ENCODE data around the gene AHCYL1.

Gene AHCYL1

DNA sequence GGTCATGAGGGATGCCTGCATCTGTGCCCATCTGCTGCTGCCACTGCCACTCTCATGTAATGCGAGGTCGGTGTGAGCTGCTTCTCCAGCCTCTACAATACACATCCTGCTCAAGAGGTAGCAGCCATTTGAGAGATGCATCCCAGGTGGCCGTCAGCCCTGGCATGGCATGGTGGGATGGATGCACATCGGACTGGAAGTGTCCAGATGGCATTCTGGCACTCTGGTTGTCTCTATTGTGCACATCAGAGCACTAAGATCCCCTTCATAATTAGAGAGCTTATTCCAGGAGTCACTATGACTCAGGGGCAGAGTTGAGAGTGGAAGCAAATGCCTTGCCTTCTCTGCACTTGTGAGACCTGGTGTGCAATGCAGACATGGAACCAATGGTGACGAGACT is 53.7 kb downstream of the AHCYL1 start:
- DNase-seq (ENCODE audit: low read depth) = no peak

DNA sequence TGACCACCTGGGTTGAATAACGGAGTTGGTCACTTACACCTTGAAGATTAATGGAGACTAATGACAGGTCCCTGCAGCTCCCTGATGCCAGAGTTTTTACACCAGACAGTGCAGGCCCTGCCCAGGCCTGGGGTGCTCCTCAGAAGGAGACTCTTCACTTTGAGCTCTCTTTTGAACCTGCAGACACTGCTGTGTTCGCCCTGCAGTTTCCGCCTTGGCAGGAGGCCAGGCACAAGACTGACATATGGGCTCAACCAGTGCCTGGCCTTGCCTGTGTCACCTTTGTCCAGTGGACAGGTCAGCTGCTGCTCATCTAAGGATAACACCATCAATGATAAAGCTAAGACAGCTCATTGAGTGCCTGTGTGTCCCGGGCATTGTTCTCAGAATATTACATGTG is 55.1 kb downstream of the AHCYL1 start:
- no peak for DNase-seq (ENCODE audit: low read depth)

DNA sequence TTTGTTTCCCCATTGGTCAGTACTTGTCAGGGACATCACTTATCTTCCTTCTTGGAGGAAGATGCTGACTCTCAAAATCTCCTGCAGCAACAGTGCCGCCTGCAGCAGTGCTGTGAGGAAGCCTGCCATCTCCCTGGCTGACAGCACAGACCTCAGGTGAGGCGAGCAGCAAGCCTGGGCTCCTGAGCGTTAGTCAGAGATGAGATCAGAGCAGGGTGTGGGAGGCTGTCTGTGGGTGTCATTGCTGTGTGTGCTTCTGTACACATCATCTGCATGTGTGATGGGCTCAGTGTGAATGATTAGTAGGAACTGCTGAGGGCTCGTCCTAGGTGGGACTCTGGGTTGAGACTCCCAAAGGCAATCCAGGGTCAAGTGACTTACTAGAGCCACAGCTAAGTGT is 56.0 kb downstream of the AHCYL1 start:
- DNase-seq (ENCODE audit: low read depth) = no peak

DNA sequence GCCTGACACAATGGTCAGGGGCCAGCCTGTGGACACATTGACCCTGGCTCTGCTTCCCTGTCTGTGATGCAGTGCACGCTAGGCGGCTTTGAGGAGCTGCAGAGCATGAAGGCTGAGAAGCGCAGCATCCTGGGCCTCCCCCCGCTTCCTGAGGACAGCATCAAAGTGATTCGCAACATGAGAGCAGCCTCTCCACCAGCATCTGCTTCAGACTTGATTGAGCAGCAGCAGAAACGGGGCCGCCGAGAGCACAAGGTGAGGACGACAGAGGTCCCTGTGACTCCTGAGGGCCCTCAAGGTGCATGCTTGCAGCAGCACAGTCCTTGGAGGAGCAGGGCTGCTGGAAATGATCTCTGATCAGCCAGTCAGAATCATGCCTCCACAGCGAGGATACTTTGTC is 58.5 kb downstream of the AHCYL1 start:
- DNase-seq (ENCODE audit: low read depth) = no peak

DNA sequence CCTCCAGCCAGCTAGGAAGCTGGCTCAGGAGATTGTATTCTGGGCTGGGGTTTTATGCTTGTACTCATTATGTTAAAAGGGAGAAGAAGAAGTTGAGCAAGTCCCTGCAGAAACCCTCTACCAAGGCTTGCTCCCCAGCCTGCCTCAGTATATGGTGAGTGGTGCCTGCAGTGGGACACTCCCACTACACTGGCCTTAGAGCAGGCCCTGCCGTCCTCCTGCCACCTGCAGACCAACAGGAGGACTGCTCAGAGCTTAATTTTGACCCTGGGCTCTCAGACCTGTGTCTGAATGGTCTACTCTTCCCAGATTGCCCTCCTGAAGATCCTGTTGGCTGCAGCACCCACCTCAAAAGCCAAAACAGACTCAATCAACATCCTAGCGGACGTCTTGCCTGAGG is 62.9 kb downstream of the AHCYL1 start:
- no peak for DNase-seq (ENCODE audit: low read depth)

DNA sequence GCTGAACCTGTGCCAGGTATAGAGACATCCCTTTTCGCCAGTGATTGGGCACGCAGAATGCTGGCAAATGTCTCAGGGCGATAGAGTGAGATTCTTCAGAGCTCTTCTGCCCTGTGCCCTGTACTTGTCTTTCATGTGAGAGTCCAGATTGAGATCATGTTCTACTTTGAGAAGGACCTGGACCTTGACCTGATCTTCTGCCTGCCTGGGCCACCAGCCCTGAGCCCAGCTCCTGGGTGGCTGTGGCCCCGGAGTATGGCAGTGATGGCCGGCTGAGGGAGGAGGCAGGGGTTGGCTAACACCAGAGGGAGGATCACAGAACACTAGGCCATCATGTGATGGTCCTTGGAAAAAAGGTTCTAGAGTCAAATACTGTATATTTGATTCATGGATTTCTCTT is 63.7 kb downstream of the AHCYL1 start:
- DNase-seq (ENCODE audit: low read depth) = no peak

DNA sequence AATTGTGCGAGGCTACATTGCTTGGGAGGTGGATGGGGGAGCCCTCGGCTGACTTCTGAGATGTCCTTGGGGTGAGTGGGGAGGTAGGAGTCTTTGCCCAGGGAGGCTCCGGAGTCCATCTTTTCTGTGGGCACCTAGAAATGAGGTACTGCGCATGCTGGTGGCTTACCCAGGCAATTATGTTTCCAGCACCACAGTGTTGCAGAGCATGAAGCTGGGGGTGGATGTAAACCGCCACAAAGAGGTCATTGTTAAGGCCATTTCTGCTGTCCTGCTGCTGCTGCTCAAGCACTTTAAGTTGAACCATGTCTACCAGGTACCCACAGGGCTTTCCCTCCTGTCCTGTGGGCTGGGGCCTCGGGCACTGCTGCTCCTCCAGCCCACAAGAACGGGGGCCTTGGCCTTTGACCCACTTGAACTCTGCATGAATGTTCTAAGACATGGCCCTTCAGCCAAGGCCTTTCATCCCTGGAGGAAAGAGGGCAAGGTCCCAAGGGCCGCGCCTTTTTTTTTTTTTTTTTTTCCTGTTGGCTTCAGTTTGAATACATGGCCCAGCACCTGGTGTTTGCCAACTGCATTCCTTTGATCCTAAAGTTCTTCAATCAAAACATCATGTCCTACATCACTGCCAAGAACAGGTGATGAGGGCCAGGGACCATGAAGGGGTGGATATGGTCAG is 64.5 kb downstream of the AHCYL1 start:
- DNase-seq (ENCODE audit: low read depth) = no peak

DNA sequence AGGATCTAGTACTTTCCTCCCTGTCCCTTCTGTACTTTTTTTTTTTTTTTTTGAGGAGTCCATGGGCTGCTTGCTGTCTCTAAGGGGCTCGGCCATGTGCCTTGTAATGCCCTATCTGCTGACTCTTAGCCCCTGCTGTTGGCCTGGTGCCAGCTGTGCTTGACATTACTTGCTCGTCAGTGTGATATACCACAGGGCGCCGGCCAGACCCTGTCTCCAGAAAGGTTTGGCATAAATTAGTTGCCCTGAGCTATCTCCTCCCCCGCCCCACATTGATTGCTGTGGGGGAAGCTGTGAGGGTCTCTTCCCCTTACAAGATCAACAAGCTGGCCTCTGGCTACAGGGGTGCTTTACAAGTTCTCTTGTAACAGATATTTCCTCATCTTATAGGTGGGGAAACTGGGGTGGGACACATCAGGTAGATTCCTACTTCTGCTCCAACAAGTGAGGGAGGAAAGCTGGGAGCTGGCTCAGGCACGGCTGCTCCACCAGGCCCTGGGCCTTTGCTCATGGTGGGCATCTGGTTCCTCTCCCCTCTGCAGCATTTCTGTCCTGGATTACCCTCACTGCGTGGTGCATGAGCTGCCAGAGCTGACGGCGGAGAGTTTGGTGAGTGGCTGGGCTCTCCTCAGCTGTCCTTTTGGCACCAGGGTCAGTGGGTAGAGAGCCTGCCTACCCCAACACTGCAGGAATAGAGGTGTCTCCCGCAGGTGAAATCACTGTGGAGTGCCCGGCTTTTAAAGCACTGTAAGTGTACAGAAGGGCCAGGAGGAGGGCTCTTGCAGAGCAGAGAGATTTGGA is 65.4 kb downstream of the AHCYL1 start:
- DNase-seq (ENCODE audit: low read depth) = no peak

DNA sequence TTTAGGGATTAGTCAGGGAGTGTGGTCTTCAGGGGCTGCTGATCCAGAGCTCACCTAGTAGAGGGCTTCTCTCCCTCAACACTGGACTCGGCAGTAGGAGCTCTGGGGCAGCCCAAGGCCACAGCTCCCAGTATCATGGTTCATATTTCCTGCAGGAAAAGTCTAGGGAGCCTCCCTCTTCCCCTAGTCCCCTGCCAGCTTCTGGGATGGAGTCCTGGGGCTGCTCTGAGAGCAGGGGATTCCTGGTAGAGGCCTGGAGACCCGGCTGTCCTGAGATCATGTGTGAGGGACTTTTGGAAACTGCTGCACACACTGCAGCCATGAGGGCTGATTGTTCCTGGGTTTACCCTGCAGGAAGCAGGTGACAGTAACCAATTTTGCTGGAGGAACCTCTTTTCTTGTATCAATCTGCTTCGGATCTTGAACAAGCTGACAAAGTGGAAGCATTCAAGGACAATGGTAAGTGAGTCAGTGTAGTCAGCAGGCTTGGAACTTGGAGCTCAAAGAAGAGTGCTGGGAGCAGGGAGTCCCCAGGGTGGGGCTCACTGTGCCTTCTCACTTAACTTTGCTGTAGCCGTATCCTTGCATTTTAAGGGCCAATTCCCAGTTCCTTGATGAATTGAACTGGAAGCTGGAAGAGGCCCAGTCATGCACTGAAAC is 66.2 kb downstream of the AHCYL1 start:
- DNase-seq (ENCODE audit: low read depth) = no peak

DNA sequence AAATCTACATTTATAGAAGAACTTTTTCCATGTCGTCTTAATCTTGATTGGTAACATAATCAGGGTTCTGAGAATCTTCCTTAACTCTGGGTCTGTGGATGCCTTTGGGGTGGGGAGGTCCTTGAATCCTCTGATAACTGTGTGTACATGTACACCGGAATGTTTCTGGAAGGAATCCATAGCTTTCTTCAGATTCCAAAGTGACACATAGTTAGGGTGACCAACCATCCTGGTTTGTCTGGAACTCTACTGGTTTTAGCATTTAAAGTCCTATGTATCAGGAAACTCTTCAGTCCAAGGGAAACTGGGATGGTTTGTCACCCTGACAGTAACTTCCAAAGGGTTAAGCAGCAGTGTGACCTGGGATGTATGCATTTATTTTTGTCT is 66.7 kb downstream of the AHCYL1 start:
- DNase-seq (ENCODE audit: low read depth) = no peak

DNA sequence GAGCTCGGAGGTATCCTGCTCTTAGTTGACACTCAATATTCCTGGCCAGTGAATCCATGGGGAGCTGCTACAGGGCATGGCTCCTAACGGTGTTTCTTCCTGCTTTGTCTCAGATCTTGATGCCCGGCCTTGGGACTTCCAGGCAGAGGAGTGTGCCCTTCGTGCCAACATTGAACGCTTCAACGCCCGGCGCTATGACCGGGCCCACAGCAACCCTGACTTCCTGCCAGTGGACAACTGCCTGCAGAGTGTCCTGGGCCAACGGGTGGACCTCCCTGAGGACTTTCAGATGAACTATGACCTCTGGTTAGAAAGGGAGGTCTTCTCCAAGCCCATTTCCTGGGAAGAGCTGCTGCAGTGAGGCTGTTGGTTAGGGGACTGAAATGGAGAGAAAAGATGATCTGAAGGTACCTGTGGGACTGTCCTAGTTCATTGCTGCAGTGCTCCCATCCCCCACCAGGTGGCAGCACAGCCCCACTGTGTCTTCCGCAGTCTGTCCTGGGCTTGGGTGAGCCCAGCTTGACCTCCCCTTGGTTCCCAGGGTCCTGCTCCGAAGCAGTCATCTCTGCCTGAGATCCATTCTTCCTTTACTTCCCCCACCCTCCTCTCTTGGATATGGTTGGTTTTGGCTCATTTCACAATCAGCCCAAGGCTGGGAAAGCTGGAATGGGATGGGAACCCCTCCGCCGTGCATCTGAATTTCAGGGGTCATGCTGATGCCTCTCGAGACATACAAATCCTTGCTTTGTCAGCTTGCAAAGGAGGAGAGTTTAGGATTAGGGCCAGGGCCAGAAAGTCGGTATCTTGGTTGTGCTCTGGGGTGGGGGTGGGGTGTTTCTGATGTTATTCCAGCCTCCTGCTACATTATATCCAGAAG is 69.2 kb downstream of the AHCYL1 start:
- DNase-seq (ENCODE audit: low read depth) = peak; percentile 59

DNA sequence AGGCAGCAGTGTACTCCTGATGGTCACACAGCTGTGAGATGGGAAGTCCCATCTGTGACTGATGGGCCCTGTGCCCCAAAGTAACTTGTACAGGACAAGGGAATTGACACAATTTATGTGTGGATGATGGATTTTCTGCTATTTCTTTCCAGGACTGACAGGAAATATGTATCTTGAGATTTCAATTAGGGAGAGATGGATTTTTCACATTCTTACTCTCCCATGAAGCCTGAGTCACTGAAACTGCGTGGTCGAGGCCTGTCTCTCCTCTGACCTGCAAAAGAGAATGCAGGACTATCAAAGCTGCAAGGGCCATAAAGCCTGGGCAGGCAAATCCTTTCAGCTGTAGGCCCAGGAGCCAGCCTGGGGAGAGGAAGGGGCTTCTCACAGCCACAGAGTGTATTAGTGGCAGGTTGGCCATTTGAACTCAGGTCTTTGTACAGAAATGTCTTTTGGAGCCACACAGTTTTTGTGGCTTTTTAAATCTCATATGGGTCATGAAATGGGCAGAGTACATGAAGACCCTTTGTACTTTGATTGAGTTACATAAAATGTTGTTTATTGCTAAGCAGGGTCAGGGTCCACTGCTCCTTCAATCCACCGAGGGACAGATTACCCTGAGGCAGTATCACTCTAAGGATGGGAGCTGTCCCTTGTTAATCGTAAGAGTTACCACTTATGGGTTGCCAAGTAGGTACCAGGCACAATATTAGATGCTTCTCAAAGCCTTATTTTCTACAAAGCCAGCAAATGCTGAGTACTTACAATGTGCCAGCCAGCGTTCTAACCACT is 71.1 kb downstream of the AHCYL1 start:
- no peak for DNase-seq (ENCODE audit: low read depth)

DNA sequence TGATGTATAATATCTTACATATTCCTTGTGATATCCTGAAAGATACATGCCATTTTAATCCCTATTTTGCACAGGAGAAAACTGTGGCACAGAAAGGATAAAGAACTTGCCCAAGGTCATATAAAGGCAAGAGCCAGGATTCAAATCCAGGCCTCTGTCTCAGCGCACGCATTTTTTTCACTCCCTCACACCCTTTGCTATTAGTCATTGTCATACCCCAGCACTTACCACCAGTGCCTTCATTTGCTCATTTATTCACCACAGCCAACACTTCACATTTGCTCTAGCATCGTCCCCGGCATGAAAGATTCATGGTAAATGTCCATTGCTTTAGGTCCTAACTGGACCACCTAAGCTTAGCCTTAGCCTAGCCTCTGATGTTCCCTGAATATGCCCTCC is 71.7 kb downstream of the AHCYL1 start:
- DNase-seq (ENCODE audit: low read depth) = no peak

DNA sequence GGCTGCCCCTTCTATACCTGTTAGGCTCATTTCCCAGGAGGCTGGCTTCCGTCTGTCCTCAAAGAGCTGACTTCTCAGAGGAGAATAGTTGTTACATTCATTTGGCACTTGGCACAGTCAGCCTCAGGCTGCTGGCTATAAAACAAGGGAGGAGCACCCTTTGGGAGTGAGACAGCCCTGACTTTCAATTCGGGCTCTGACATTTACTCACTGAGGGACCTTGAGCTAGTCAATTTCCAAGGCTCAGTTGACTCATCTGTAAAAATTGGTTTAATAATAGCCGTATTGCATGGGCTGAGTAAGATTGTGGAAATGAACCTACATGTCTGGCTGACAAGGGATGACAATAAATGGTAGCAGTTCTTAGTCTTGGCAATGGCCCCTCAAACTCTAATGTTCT is 72.2 kb downstream of the AHCYL1 start:
- no peak for DNase-seq (ENCODE audit: low read depth)

DNA sequence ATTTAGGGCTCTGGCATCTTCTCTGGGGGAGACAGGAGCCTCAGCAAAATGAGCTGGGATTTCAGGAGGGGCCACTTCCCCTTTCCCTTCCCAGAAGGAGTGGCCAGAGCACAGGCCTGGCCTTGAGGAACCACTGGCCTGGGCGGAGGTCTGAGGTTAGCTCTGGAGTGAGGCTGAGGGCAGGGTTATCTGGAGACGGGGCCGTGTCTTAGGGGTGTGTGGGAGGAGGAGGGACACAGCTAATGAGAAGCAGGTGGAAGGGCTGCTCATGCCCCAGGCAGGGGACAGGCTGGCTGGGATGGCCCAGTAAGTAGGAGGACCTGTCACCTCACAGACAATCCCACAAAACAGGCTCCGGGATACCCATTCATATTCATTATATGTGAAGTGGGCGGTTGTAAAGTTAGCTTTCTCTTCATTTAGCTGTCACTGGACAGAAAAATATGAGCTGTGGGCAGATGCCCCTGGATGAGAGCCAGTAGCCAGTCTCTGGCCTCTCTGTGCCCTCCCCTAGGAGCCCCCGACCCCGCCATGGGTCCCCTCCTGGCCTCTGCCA is 73.5 kb downstream of the AHCYL1 start:
- no peak for DNase-seq (ENCODE audit: low read depth)

DNA sequence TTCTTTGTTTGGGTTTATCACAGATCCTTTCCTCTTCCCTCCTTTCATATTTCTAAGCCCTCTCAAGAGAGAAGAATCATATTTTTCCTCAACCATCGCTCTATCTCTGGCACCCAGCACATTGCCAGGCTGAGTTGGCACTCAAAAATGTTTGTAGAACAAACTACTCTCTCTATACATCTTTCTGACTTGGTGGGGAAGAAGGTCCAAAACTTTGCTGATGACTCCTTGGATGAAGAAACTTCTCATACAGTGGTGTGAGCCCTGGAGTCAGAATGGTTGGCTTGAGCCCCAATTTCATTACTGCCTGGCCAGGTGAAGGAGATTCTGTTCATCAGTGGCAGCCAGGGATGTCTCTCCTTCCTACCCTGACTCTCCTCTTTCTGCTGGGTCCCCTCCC is 74.0 kb downstream of the AHCYL1 start:
- DNase-seq (ENCODE audit: low read depth) = no peak

DNA sequence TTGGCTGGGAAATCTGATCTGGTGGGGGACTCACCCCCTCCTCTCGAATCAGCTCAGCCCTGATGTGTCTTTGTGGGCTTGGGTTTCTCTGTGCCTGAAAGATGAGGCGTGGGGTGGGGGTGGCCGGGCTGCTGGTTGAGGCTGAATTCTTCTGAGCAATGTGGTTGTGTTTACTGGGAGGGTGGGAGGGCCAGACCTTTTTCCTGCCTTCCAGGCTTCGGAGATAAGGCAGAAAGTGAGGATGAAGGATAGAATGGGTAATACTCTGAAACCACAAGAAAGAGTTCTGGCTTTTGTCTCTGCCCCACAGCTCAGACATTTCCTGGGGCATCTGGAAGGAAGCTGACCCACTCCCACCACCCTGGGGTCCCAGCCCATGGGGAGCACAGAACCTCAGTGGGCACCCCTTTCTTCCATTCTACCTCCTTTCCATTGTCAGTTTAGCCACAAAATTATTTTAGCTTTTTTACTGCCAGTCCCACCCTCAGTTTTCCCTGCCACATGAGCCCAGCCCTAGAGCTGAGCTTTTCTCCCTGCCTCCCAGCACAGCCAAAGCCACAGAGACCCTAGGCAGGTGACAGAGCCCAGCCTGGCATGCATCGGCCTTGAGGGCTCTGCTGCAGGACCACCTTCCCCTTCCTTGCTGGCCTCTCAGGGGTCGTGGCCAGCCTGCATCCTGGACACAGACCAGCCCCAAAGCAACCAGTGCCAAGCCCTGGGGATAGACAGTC is 74.7 kb downstream of the AHCYL1 start:
- DNase-seq (ENCODE audit: low read depth) = no peak

DNA sequence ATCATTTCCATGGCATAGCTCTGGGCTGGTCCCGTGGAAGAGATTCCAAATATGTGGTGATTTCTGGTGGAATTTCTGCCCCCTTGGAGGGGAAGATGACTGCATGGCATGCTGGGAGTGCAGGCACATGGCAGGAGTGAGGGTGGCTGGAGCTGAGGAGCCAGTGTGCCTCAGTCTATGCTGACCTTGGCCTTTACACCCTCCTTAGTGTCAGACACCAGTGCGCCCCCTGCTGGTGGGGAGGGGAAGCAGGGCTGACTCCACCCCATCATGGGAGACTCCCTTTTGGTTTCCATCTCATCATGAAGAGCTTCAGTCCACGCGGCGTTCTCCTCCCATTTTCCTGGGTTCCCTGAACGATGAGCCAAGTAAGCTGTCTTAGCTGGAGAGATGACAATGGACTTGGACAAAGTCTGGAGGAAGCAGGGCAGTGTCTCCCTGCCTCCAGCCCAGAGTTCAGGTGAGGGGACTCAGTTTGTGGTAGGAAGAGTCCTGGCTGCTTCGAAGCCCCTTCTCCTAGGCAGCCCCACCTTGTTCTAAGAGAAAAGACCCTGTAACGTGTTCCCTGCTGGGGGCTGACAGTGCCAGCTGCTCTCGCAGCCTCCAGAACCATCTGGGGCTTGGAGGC is 75.6 kb downstream of the AHCYL1 start:
- DNase-seq (ENCODE audit: low read depth) = peak; percentile 61

DNA sequence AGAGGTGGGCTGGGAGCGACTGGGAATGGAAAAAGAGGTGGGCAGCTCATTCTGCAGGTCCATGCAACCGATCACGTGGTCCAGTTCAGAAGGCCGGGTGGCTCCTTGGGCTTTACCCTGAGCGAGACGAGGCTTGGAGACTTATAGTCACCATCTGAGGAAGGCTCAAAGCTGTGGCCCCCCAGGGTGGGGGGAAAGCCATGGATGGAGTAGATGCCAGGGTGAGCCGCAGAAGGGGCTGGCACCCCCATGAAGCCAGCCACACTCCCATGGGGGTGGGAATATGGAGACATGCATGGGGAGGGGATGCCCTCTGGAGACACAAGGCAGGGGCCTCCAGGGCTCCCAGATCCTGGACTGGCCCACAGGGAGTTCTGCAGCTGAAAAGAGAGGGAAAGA is 76.1 kb downstream of the AHCYL1 start:
- no peak for DNase-seq (ENCODE audit: low read depth)

DNA sequence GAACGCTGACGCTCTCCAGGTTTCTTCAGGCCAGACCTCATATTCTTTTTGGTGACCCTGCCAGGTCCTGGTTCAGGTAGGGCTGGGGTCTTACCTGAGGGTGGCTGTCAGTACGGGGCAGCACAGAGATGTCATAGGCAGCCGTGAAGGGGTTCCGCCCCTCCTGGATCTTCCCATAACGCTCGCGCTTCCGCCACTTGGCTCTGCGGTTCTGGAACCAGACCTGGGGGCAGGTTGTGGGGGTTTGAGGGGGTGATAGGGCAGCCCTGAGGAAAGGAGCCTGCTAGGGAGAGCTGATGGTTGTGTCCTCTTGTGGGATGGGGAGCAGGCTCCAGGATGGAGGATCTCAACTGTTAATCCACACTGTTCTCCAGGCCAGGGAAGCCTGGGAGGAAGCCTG is 76.8 kb downstream of the AHCYL1 start:
- no peak for DNase-seq (ENCODE audit: low read depth)
